T-cell (primary cell): ENCODE data around the gene CD74. TPM values are rescaled to one million over a fixed set of nuclear protein-coding genes. Genes with fewer than 3 reads are reported as not detected.
"Not testable (repeated sequence)": the region's sequence is repeated elsewhere in the genome, so short reads cannot be mapped to it uniquely, and the experiment has no call there.

Experiments
- ATAC-seq, 4 experiments: fragments of 200-7000 bp in 3 of 4; fragments of 150-1000 bp in 1 of 4; cut with Tn5 transposase; replicated peaks in 1 of 4; 1 replicate in 3 of 4; 2 replicates in 1 of 4; pipeline ENCODE4 v1.10.0; 2021; ENCODE audit warnings: moderate library complexity in 3 of 4, mild to moderate bottlenecking in 2 of 4, moderate number of reproducible peaks in 1 of 4
- CTCF ChIA-PET, 2 donors: fragments of 300-600 bp; sonication (Branson Sonifier 250); formaldehyde crosslinking; loops; one replicate each; lab custom pipeline; 2022; ENCODE audit warnings: antibody characterized with exemption in 2 of 2; lab: Charles Lee
- POLR2A ChIA-PET, 2 donors: fragments of 300-600 bp; sonication (Branson Sonifier 250); formaldehyde crosslinking; loops; one replicate each; lab custom pipeline; 2022; ENCODE audit warnings: antibody characterized with exemption in 2 of 2; lab: Charles Lee
- DNase-seq, 35 experiments: peaks; one replicate each; pipeline versions ENCODE4 v3.0.0 to v3.0.0-alpha.2; 2013 to 2023
- H3K27ac ChIP-seq: one replicate; pipeline ENCODE4 v1.5.1; 2013; ENCODE audit warnings: low read length
- H3K27me3 ChIP-seq, 2 experiments: replicated peaks in 1 of 2; 1 replicate in 1 of 2; 2 replicates in 1 of 2; pipeline versions ENCODE4 v1.6.1 to v1.7.0; 2013; ENCODE audit warnings: low read length in 1 of 2, mixed read lengths in 1 of 2; ENCODE audit not compliant: control insufficient read depth in 2 of 2, insufficient read depth in 2 of 2; ENCODE audit errors: extremely low read depth in 1 of 2
- H3K36me3 ChIP-seq, 2 donors: 1 replicate in 1 of 2; 2 replicates in 1 of 2; pipeline versions ENCODE4 v1.6.1 to v1.7.0; 2013; ENCODE audit warnings: low read length in 1 of 2; ENCODE audit not compliant: control insufficient read depth in 2 of 2, insufficient read depth in 1 of 2; ENCODE audit errors: extremely low read depth in 1 of 2
- H3K4me1 ChIP-seq, 2 experiments: 1 replicate in 1 of 2; 2 replicates in 1 of 2; pipeline versions ENCODE4 v1.6.1 to v1.7.0; 2013; ENCODE audit warnings: low read length in 2 of 2, mixed read lengths in 1 of 2; ENCODE audit not compliant: insufficient read depth in 2 of 2, control insufficient read depth in 1 of 2; ENCODE audit errors: extremely low read depth in 1 of 2
- H3K4me3 ChIP-seq, 2 donors: 1 replicate in 1 of 2; 2 replicates in 1 of 2; pipeline versions ENCODE4 v1.5.1 to v1.7.0; 2013; ENCODE audit warnings: mild to moderate bottlenecking in 2 of 2, low read length in 1 of 2, moderate library complexity in 1 of 2; ENCODE audit not compliant: control insufficient read depth in 1 of 2; ENCODE audit errors: extremely low read depth in 1 of 2
- H3K9me3 ChIP-seq: 2 replicates; pipeline ENCODE4 v1.7.0; 2013
- H3K27ac Mint-ChIP-seq, 2 donors: one replicate each; pipeline ENCODE4 v1.8.0; 2020 to 2021; ENCODE audit warnings: mild to moderate bottlenecking in 2 of 2, mixed read lengths in 2 of 2
- H3K27me3 Mint-ChIP-seq, 2 donors: one replicate each; pipeline ENCODE4 v1.8.0; 2021 to 2022; ENCODE audit warnings: mixed read lengths in 2 of 2
- H3K36me3 Mint-ChIP-seq: one replicate; pipeline ENCODE4 v1.8.0; 2021; ENCODE audit warnings: mixed read lengths
- H3K4me1 Mint-ChIP-seq, 3 donors: one replicate each; pipeline ENCODE4 v1.8.0; 2020 to 2022; ENCODE audit warnings: mixed read lengths in 3 of 3, mild to moderate bottlenecking in 1 of 3
- H3K4me3 Mint-ChIP-seq, 3 donors: one replicate each; pipeline ENCODE4 v1.8.0; 2020 to 2022; ENCODE audit warnings: mild to moderate bottlenecking in 3 of 3, mixed read lengths in 3 of 3, moderate library complexity in 3 of 3
- H3K9me3 Mint-ChIP-seq, 3 donors: one replicate each; pipeline ENCODE4 v1.8.0; 2020 to 2022; ENCODE audit warnings: mixed read lengths in 3 of 3
- WGBS: methylation state at CpG from one replicate; pipeline ENCODE4 v1.1.5; 2013; ENCODE audit warnings: missing lambda C conversion rate; ENCODE audit not compliant: insufficient coverage; 5-methylcytosine and 5-hydroxymethylcytosine counted together
- total RNA-seq, 35 experiments: library from RNA in 6 of 35; stranded (reverse) in 6 of 35; fragments of 120-200 nt in 1 of 35; gene quantifications; one replicate each; pipeline versions ENCODE4 v1.2.1 to v1.2.4 and lab custom pipeline; 2013 to 2026

Gene CD74
- total RNA-seq, 5 donors from 2014 or later (not counting 1 experiment from before 2014, with no cell fraction given) = 201 to 512 (median 406) TPM

- DNase-seq (no peak), ATAC-seq (peak in 2 of 4 experiments; percentile 26 to 66)
- ChIA-PET CTCF (no interaction called here), POLR2A (no interaction called here)
- H3K27ac ChIP-seq = no peak overlapping the region
- WGBS = 70% methylated on average over 3 of the region's 7 CpGs
- Mint-ChIP-seq H3K9me3 (no peaks in the 10 kb centered on the region), H3K27ac (peak overlapping the region in 1 of 2 donors; percentile 47), H3K4me3 (no peak overlapping the region), H3K4me1 (peaks cover 0 to 17% (median 4%) of the 10 kb centered on the region in 3 donors), H3K27me3 (peaks cover 0 to 3% of the 10 kb centered on the region in 2 donors), H3K36me3 (no peaks in the 10 kb centered on the region)
- no peaks in the 10 kb centered on the region for H3K9me3 ChIP-seq
- H3K4me1 ChIP-seq = no peaks in the 10 kb centered on the region
- no peaks in the 10 kb centered on the region for H3K27me3 ChIP-seq
- H3K4me3 ChIP-seq = no peak overlapping the region
- H3K36me3 ChIP-seq = no peaks in the 10 kb centered on the region
Observed at GRCh38 chr5:150419630-150420270, 7.0 kb upstream of the CD74 start.

GRCh38 chr5:150413902-150414790 lies 1.4 kb upstream of the CD74 start:
- not testable (repeated sequence) for H3K27me3 ChIP-seq, H3K36me3 ChIP-seq, H3K36me3 Mint-ChIP-seq, ATAC-seq, H3K9me3 Mint-ChIP-seq, DNase-seq, H3K27me3 Mint-ChIP-seq, H3K4me3 ChIP-seq, H3K9me3 ChIP-seq
- ChIA-PET POLR2A (interaction anchor here (0.5 to 0.7 kb wide), 2 partner anchors 11 to 102 kb away, joined by 3 read pairs; no protein-coding TSS in a partner anchor), CTCF (interaction anchor here (0.6 to 1.7 kb wide), 5 partner anchors 22 to 449 kb away, joined by 3 to 17 read pairs (median 3); partner anchors contain the start of gene RPS14 (in 1 of the 2))
- peaks cover 20 to 43% of the 10 kb centered on the region in 2 experiments for H3K4me1 ChIP-seq
- peak overlapping the region; percentile 99 to 100 for H3K27ac Mint-ChIP-seq
- 86% methylated on average over 11 of the region's 16 CpGs for WGBS
- peak overlapping the region in 2 of 3 donors; percentile 13 to 88 for H3K4me3 Mint-ChIP-seq
- peak overlapping the region; percentile 94 for H3K27ac ChIP-seq
- peaks cover 36 to 47% (median 36%) of the 10 kb centered on the region in 3 donors for H3K4me1 Mint-ChIP-seq

- Mint-ChIP-seq H3K4me1 (peaks cover 40 to 53% (median 43%) of the 10 kb centered on the region in 3 donors), H3K36me3 (peaks cover 3% of the 10 kb centered on the region), H3K27ac (peak overlapping the region; percentile 99 to 100), H3K9me3 (no peaks in the 10 kb centered on the region), H3K27me3 (no peaks in the 10 kb centered on the region), H3K4me3 (peak overlapping the region; percentile 88 to 97 (median 96))
- ATAC-seq = peak in 1 of 4 experiments; percentile 12
- POLR2A ChIA-PET = interaction anchor here (0.5 to 1.3 kb wide), 6 partner anchors 14 to 287 kb away, joined by 3 to 10 read pairs (median 4); partner anchors contain the start of genes RBM22 (in 1 of the 2) and RPS14 (in 1 of the 2)
- WGBS = 100% methylated on average over 2 of the region's 12 CpGs
- H3K9me3 ChIP-seq = no peaks in the 10 kb centered on the region
- H3K36me3 ChIP-seq = peaks cover 4% of the 10 kb centered on the region in 2 donors
- H3K27me3 ChIP-seq = no peaks in the 10 kb centered on the region
- peak overlapping the region; percentile 66 to 85 for H3K4me3 ChIP-seq
- H3K27ac ChIP-seq = peak overlapping the region; percentile 94
- CTCF ChIA-PET = interaction anchor here in 1 of 2 donors (0.7 to 1.7 kb wide), 7 partner anchors 16 to 433 kb away, joined by 3 to 17 read pairs (median 3); partner anchors contain the start of genes IRGM, RBM22 and RPS14
- H3K4me1 ChIP-seq = peaks cover 20 to 51% of the 10 kb centered on the region in 2 experiments
- no peak for DNase-seq
Observed at GRCh38 chr5:150413176-150413901, 629 bp upstream of the CD74 start.

GRCh38 chr5:150411245-150411979 lies 1.3 kb downstream of the CD74 start:
- Histone ChIP-seq H3K4me1 (peaks cover 20 to 68% of the 10 kb centered on the region in 2 experiments), H3K4me3 (peak overlapping the region; percentile 66 to 85), H3K9me3 (no peaks in the 10 kb centered on the region), H3K36me3 (peaks cover 4 to 22% of the 10 kb centered on the region in 2 donors), H3K27ac (peak overlapping the region; percentile 94), H3K27me3 (no peaks in the 10 kb centered on the region)
- Mint-ChIP-seq H3K27ac (peak overlapping the region; percentile 99 to 100), H3K9me3 (no peaks in the 10 kb centered on the region), H3K4me3 (peak overlapping the region; percentile 88 to 97 (median 96)), H3K27me3 (no peaks in the 10 kb centered on the region), H3K4me1 (peaks cover 43 to 63% (median 49%) of the 10 kb centered on the region in 3 donors), H3K36me3 (peaks cover 11% of the 10 kb centered on the region)
- ChIA-PET CTCF (interaction anchor here (0.6 to 2.0 kb wide), 14 partner anchors 12 to 1674 kb away, joined by 3 to 18 read pairs (median 4); partner anchors contain the start of gene IRGM (in 1 of the 2)), POLR2A (interaction anchor here (0.6 to 1.8 kb wide), 12 partner anchors 11 to 841 kb away, joined by 3 to 8 read pairs (median 4); partner anchors contain the start of genes GM2A (in 1 of the 2), RPS14 (in 1 of the 2) and TCOF1 (in 1 of the 2))
- no CpG with 5 or more reads among the region's 5 CpGs for WGBS
- DNase-seq (peak; percentile 35 to 86 (median 71)), ATAC-seq (peak in 2 of 4 experiments; percentile 12)

- H3K27me3 Mint-ChIP-seq = no peaks in the 10 kb centered on the region
- CTCF ChIA-PET = interaction anchor here (0.6 to 2.0 kb wide), 16 partner anchors 11 to 368 kb away, joined by 3 to 18 read pairs (median 4); no protein-coding TSS in a partner anchor
- Histone ChIP-seq H3K36me3 (peaks cover 8 to 28% of the 10 kb centered on the region in 2 donors), H3K27ac (peak overlapping the region; percentile 94), H3K27me3 (no peaks in the 10 kb centered on the region), H3K9me3 (no peaks in the 10 kb centered on the region), H3K4me1 (peaks cover 20 to 71% of the 10 kb centered on the region in 2 experiments), H3K4me3 (peak overlapping the region; percentile 66 to 85)
- 0% methylated on average over 2 of the region's 4 CpGs for whole genome bisulfite sequencing
- peak overlapping the region; percentile 99 to 100 for H3K27ac Mint-ChIP-seq
- peaks cover 17% of the 10 kb centered on the region for H3K36me3 Mint-ChIP-seq
- POLR2A ChIA-PET = interaction anchor here (0.6 to 1.8 kb wide), 21 partner anchors 9 to 1375 kb away, joined by 3 to 9 read pairs (median 4); partner anchors contain the start of genes GM2A (in 1 of the 2), PCYOX1L (in 1 of the 2), RPS14 (in 1 of the 2) and TCOF1 (in 1 of the 2)
- peaks cover 43 to 63% (median 54%) of the 10 kb centered on the region in 3 donors for H3K4me1 Mint-ChIP-seq
- peak overlapping the region; percentile 88 to 97 (median 96) for H3K4me3 Mint-ChIP-seq
- DNase-seq (peak in 33 of 35 experiments; percentile 28 to 83 (median 52)), ATAC-seq (peak in 3 of 4 experiments; percentile 19 to 21 (median 20))
- no peaks in the 10 kb centered on the region for H3K9me3 Mint-ChIP-seq
Observed at GRCh38 chr5:150410524-150411244, 2.0 kb downstream of the CD74 start.
